Measurements from ENCODE around the gene KCNQ1OT1. TPM values are rescaled to one million over a fixed set of nuclear protein-coding genes. Genes with fewer than 3 reads are reported as not detected.
A peak's percentile ranks its signal among the peaks of the same experiment; 100 is the strongest.

Gene KCNQ1OT1
- total RNA-seq, 2 donors from 2014 or later: 0.77 to 1.5 TPM

DNA sequence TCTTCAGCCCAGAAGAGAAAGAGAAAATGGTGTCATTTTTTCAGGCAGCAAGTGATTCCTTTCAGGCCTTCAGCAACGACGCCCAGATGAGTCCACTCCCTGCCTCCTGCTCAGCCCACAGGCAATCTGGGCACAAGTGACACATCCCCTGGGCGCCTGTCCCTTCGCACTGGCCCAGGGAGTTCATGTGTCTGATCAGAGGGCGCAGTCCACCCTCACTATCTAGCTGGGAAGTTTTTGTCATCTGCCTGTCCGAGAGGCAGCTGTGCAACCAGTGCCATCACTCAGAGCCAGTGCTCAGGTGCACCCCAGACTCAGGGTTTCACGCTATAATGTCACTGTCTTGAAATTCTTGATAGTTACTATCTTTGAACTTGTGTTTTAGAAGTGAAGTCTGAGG, 1.4 kb upstream of the KCNQ1OT1 start:
- Histone ChIP-seq H3K4me1 (no peaks in the 10 kb centered on the region), H3K36me3 (no peaks in the 10 kb centered on the region), H3K4me3 (no peak overlapping the region), H3K9ac (ENCODE audit: low read depth in 2 of 2, low read length in 2 of 2) (peak overlapping the region in 1 of 2 donors; percentile 77), H3K9me3 (no peaks in the 10 kb centered on the region), H3K27me3 (no peaks in the 10 kb centered on the region), H3K27ac (no peak overlapping the region)
- no peak for DNase-seq
- intact Hi-C loops (cut with DNase I): loop anchor here (10.0 kb wide), 1 partner anchor 184 kb away; the partner anchor contains the start of gene CDKN1C
- TF ChIP-seq, protein P1, sequence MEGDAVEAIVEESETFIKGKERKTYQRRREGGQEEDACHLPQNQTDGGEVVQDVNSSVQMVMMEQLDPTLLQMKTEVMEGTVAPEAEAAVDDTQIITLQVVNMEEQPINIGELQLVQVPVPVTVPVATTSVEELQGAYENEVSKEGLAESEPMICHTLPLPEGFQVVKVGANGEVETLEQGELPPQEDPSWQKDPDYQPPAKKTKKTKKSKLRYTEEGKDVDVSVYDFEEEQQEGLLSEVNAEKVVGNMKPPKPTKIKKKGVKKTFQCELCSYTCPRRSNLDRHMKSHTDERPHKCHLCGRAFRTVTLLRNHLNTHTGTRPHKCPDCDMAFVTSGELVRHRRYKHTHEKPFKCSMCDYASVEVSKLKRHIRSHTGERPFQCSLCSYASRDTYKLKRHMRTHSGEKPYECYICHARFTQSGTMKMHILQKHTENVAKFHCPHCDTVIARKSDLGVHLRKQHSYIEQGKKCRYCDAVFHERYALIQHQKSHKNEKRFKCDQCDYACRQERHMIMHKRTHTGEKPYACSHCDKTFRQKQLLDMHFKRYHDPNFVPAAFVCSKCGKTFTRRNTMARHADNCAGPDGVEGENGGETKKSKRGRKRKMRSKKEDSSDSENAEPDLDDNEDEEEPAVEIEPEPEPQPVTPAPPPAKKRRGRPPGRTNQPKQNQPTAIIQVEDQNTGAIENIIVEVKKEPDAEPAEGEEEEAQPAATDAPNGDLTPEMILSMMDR (IDR thresholded peaks at IDR 0.05): no peak

DNA sequence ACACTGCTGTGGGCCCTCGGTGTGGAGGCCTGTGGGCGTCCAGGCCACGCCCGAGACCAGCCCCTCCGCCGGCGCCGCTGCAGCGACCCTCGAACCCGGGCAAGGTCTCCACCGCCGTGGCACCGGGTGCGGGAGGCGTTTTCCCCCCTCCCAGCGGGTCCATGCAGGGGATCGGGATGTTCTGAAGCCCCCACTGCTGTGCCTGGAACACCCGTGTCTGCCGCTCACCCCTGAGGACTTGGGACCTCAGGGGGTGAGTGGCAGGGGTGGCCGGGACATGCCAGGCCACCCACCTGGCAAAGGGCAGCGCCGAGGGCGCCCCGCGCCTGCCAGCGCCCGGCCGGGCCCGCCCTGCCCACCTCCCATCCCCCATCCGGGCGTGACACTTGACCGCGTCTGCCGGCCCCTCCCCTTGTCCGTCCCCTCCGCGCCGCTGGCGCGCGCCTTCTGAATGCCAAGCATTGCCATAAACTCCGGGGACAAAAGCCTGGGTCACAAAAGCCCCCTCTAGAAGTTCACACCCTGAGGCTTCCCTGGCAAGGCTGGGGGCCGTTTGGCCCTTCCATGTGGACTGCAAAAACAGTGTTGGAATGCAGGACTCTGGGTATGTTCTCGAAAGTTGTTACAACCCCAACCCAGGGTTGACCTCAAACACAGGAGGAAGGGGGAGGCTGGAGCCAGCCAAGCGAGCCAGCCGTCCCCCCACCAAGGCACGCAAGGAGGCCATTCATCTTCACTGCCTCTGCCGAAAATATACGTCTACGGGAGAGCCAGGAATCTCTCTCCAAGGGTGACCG, 819 bp upstream of the KCNQ1OT1 start:
- Histone ChIP-seq H3K27me3 (no peaks in the 10 kb centered on the region), H3K4me3 (peak overlapping the region; percentile 62), H3K9me3 (no peaks in the 10 kb centered on the region), H3K36me3 (no peaks in the 10 kb centered on the region), H3K27ac (peak overlapping the region; percentile 71), H3K4me1 (peaks cover 1% of the 10 kb centered on the region), H3K9ac (ENCODE audit: low read depth in 2 of 2, low read length in 2 of 2) (peak overlapping the region; percentile 77 to 88)
- intact Hi-C loops (cut with DNase I): loop anchor here (10.0 kb wide), 1 partner anchor 184 kb away; the partner anchor contains the start of gene CDKN1C
- DNase-seq: peak; percentile 81
- TF ChIP-seq, protein P1 (IDR thresholded peaks at IDR 0.05): no peak

DNA sequence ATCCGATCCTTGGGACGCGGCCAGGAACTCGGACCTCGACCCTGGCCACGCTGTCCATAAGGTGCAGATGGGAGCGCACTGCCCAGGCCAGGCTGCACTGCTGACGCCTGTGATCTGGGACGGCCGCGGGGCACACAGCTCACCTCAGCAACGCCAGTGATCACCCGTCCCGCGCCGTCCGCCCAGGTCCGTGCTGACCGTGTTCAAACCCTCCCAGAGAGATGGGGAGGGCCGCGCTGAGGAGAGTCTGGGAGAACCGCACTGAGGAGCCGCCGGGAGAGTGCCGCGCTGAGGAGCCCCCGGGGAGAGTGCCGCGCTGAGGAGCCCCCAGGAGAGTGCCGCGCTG, 636 bp downstream of the KCNQ1OT1 start:
- Histone ChIP-seq H3K4me3 (peak overlapping the region; percentile 62), H3K27ac (peak overlapping the region; percentile 37), H3K27me3 (no peaks in the 10 kb centered on the region), H3K9ac (ENCODE audit: low read depth in 2 of 2, low read length in 2 of 2) (peak overlapping the region; percentile 64 to 81), H3K9me3 (no peaks in the 10 kb centered on the region), H3K4me1 (peaks cover 6% of the 10 kb centered on the region), H3K36me3 (no peaks in the 10 kb centered on the region)
- intact Hi-C loops (cut with DNase I): no loop called here
- DNase-seq: peak; percentile 30
- TF ChIP-seq, protein P1 (IDR thresholded peaks at IDR 0.05): no peak

DNA sequence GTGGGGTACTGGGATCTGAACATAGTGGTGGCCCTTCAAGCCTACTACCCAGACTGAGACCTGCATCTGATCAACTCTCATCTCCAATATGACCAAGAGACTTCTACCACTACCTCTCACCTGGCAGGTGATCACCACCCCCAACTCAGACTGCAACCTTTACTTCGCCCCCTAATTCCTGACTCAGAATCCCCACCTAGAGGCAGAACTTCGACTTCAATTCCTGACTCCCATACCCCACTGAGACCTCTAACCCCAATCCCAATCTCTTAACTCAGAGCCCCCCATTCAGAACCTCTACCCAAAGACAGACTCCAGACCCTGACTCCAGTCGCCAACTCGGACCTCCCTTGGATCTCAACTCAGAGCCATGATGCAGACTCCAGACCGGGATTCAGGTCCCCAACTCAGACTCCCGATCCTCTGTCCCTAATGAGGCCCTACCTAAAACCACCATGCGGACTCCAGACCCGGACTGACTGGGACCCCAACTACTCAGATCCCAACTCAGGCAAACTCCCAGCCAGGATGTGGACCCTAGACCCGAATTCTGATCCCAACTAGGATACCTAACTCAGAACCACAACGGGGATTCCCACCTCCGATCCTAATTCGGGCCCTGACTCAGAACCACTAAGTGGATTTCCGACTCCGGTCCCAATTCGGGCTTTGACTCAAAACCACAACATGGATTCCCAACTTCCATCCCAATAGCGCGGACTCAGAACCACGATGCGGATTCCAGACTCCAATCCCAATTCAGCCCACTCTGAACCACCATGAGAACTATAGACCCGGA, 1.2 kb downstream of the KCNQ1OT1 start:
- peaks cover 6% of the 10 kb centered on the region for H3K4me1 ChIP-seq
- no peak for DNase-seq
- H3K9me3 ChIP-seq: no peaks in the 10 kb centered on the region
- no peaks in the 10 kb centered on the region for H3K27me3 ChIP-seq
- H3K4me3 ChIP-seq: peak overlapping the region; percentile 62
- H3K27ac ChIP-seq: no peak overlapping the region
- H3K9ac ChIP-seq (ENCODE audit: low read depth in 2 of 2, low read length in 2 of 2): peak overlapping the region; percentile 64 to 81
- intact Hi-C loops (cut with DNase I): no loop called here
- no peaks in the 10 kb centered on the region for H3K36me3 ChIP-seq
- TF ChIP-seq, protein P1 (IDR thresholded peaks at IDR 0.05): no peak

DNA sequence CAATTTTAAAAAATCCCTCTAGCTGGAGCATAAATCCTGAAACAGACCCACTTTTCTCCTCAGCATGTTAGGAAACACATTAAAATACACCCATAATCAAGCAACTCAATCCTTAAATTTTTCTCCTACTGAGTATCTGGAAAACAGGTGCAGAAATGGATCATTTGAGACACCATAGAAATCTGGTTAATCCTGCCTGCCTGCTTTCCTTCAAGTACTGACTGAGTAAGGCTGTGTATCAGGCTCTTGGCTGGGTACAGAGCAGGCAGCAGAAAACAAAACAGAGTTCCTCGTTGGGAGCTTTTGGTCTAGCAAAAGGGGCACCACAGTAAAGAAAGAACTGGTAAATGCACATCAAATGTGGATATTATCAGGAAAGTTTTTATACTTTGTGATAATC, 1.9 kb downstream of the KCNQ1OT1 start:
- H3K27me3 ChIP-seq: no peaks in the 10 kb centered on the region
- no peaks in the 10 kb centered on the region for H3K36me3 ChIP-seq
- intact Hi-C loops (cut with DNase I): no loop called here
- H3K27ac ChIP-seq: no peak overlapping the region
- peaks cover 6% of the 10 kb centered on the region for H3K4me1 ChIP-seq
- H3K9ac ChIP-seq (ENCODE audit: low read depth in 2 of 2, low read length in 2 of 2): no peak overlapping the region
- peak overlapping the region; percentile 62 for H3K4me3 ChIP-seq
- no peak for DNase-seq
- H3K9me3 ChIP-seq: no peaks in the 10 kb centered on the region
- TF ChIP-seq, protein P1 (IDR thresholded peaks at IDR 0.05): no peak

Data from colonic mucosa (tissue), 4 donors.